D721Med (cell line): ENCODE measurements around the gene TES.
A peak's percentile ranks its signal among the peaks of the same experiment; 100 is the strongest.

Experiments used
- DNase-seq: peaks from one replicate; pipeline ENCODE4 v3.0.0; 2011; ENCODE audit warnings: low spot score; ENCODE audit not compliant: insufficient read length
- FAIRE-seq: peaks from 2 replicates; lab custom pipeline; 2011; peaks lifted over from hg19 to GRCh38; lab: Jason Lieb, UNC
- CTCF ChIP-seq: IDR thresholded peaks from 2 replicates; pipeline ENCODE4 v1.5.1; 2012; ENCODE audit warnings: mild to moderate bottlenecking, control low read depth; ENCODE audit not compliant: insufficient read depth; ENCODE audit errors: missing control alignments

TES gene

DNA sequence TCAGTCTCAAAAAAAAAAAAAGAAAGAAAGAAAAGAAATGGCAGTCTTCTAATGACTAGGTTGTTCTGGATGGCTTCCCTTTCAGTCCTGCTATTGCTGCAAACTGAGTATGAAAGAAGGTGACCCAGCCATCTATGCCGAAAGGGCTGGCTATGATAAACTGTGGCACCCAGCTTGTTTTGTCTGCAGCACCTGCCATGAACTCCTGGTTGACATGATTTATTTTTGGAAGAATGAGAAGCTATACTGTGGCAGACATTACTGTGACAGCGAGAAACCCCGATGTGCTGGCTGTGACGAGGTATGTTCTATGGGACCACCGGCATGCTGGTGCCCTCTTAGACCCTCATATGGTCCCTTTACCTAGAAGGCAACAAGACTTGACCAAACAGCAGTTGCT is 41.3 kb downstream of the TES start:
- no peak for FAIRE-seq
- DNase-seq = no peak
- no peak for TF ChIP-seq CTCF

DNA sequence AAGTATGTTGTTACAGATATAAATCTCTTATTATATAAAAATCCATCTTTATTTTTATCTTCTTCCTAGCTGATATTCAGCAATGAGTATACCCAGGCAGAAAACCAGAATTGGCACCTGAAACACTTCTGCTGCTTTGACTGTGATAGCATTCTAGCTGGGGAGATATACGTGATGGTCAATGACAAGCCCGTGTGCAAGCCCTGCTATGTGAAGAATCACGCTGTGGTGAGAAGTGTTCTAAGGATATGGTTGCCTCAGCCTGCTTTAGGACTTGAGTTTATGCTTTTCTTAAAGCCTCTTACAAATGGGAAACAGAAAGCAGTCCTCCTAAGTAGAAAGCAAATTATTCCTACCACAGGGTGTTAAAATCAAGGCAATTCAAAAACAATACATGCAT is 41.9 kb downstream of the TES start:
- DNase-seq (no peak), FAIRE-seq (no peak)
- no peak for TF ChIP-seq CTCF

GRCh38 chr7:116257156-116257555 is 46.8 kb downstream of the TES start:
- TF ChIP-seq CTCF = no peak
- FAIRE-seq (no peak), DNase-seq (no peak)

DNA sequence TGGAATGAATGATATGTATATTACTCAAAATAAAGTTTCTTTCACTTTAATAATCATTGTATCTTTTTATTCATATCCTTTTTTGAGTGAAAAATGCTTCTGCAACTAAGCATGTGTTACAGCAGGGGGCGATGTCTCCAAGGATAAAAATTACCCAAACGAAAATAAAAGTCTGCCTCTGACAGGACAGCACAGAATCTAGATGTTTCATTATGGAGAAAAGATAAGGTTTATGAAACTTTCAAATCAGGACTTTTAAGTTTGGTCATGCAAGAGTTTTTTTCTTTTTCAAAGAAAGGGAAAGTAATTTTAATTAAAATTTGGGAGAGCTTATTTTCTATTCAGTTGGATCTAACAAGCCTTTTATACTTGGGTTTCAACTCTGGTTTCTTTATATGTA is 48.4 kb downstream of the TES start:
- DNase-seq (no peak), FAIRE-seq (no peak)
- peak; percentile 88 for TF ChIP-seq CTCF

DNA sequence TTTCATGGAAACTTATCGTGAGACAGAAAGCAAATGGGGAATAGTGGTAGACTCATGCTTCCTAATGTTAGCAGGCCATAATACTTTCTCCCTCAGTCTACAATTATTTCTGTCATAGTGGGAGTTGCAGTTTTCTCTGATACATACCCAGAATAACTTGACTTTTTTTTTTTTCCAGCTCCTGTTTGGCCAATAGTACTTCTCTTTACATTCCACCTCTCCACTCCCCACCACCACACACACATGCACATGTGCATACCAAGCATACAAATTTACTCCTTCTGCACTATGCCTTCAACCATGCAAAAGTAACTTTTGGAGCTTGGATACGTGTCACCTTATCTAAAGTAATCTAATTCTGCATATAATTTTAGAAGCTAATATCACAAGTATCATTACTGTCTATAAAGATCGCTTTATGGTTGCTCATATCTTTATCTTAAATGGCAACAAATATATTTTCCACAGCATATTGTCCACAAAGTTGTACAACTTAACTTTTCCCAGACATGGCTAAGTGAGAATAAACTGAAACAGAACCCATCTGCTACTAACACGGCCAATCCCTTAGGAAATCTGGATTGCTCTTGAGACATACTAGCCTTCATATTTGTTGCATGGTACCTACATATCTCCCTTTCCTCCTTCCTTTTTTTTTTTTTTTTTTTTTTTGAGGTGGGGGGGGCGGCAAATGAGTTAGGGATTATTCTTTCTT is 49.0 kb downstream of the TES start:
- DNase-seq (no peak), FAIRE-seq (no peak)
- TF ChIP-seq CTCF = no peak

DNA sequence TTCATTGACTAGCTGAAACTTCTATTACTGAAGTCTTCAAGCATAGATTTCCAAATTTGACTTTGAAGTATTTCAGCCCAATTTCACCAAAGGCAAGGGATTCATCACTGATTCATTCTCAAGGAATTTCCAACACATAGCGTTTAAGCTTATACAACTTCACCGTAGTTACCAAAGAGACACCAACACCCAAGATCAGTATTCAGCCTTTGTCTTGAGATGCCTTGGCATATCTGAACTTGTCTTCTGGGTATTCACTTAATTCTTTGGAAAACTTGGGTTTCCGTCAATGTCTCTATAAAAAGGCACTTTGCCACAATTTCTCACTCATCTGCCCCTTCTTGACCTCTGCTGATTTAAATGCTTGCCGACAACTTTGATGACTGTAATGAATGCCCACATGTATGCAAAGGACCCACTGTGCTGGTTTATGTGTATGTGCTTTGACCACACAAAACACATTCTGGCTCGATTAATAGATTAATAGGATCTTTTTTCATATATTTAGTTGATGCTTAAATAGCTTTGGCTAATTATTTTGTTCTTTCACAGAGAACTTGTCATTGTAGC is 49.6 kb downstream of the TES start:
- no peak for DNase-seq
- no peak for FAIRE-seq
- TF ChIP-seq CTCF = no peak

- no peak for TF ChIP-seq CTCF
- FAIRE-seq = no peak
- no peak for DNase-seq
Observed at GRCh38 chr7:116261904-116262303, 51.6 kb downstream of the TES start.
